ENCODE measurements around the gene GLRA3. TPM values are rescaled to one million over a fixed set of nuclear protein-coding genes. Genes with fewer than 3 reads are reported as not detected.

GLRA3 gene
- total and polyA plus RNA-seq, 10 of the 15 experiments (the other 5 are each of a cell fraction or from before 2014, with no cell fraction given): not detected

- no peaks in the 10 kb centered on the region for H3K4me1 ChIP-seq (ENCODE audit: control insufficient read depth, insufficient read depth, low read length)
- no peaks in the 10 kb centered on the region for H3K79me2 ChIP-seq (ENCODE audit: control insufficient read depth, insufficient read depth, low read length)
- H3K4me2 ChIP-seq (ENCODE audit: control insufficient read depth, insufficient read depth): no peak overlapping the region
- no peak overlapping the region for H3K27ac ChIP-seq (ENCODE audit: control insufficient read depth, insufficient read depth)
- FAIRE-seq: no peak
- ChIA-PET CTCF (no interaction called here), SMC1A (ENCODE audit: uncharacterized antibody, unreplicated experiment) (no interaction called here), RAD21 (ENCODE audit: unreplicated experiment) (no interaction called here), POLR2A (no interaction called here)
- H3K27me3 ChIP-seq (replicated peaks in 1 of 2; ENCODE audit: control insufficient read depth in 2 of 2, insufficient read depth in 2 of 2, low read length in 1 of 2): no peaks in the 10 kb centered on the region
- H3K9me3 ChIP-seq (replicated peaks; ENCODE audit: control insufficient read depth, insufficient read depth, low read length): no peaks in the 10 kb centered on the region
- intact Hi-C loops (cut with micrococcal nuclease; ENCODE audit: unreplicated experiment) (no loop called here), in situ Hi-C loops (cut with MboI) (no loop called here)
- TF ChIP-seq SREBF2 (IDR thresholded peaks at IDR 0.05; ENCODE audit: low read length) (no peak), MLLT1 (IDR thresholded peaks at IDR 0.05) (no peak), CHD1 (IDR thresholded peaks at IDR 0.05; ENCODE audit: low read depth, low read length) (no peak), BCL3 (IDR thresholded peaks at IDR 0.05; ENCODE audit: borderline replicate concordance, insufficient read depth, low read depth, low read length, poor library complexity, severe bottlenecking) (no peak), ZBTB33 (IDR thresholded peaks at IDR 0.05) (no peak), ZBED1 (IDR thresholded peaks at IDR 0.05; ENCODE audit: borderline replicate concordance) (no peak), PRDM15 (CRISPR knock-in tag; IDR thresholded peaks at IDR 0.05) (no peak), ZNF217 (IDR thresholded peaks at IDR 0.05) (no peak), NR2C2 (IDR thresholded peaks at IDR 0.05; ENCODE audit: borderline replicate concordance, control insufficient read depth, insufficient read length, low read depth) (no peak), ZNF622 (IDR thresholded peaks at IDR 0.05) (no peak), YY1 (IDR thresholded peaks at IDR 0.05; ENCODE audit: low read depth, low read length) (no peak), BRCA1 (IDR thresholded peaks at IDR 0.05; ENCODE audit: low read depth, low read length) (no peak)
- no peak for DNase-seq (ENCODE audit: low read depth, low spot score)
- no peak for ATAC-seq
- no TSS peak for BruUV-seq (replicated peaks)
- H4K20me1 ChIP-seq (ENCODE audit: control insufficient read depth, insufficient read depth): no peaks in the 10 kb centered on the region
- H3K4me3 ChIP-seq: no peak overlapping the region
- 29% methylated on average over 4 of the region's 4 CpGs for WGBS (ENCODE audit: insufficient coverage, insufficient replicate concordance, low lambda C conversion rate, missing lambda C conversion rate)
- H3K9ac ChIP-seq (ENCODE audit: control insufficient read depth, insufficient read depth, low read length): no peak overlapping the region
- no peak overlapping the region for H2AFZ ChIP-seq (ENCODE audit: control insufficient read depth, low read depth, low read length)
- H3K36me3 ChIP-seq (ENCODE audit: control insufficient read depth in 2 of 2, insufficient read depth in 2 of 2, low read length in 1 of 2): no peaks in the 10 kb centered on the region
Measured at GRCh38 chr4:174654634-174655033, 174.4 kb downstream of the GLRA3 start.
